ENCODE data around the gene CNTNAP4. TPM values are rescaled to one million over a fixed set of nuclear protein-coding genes. Genes with fewer than 3 reads are reported as not detected.

Gene CNTNAP4
- total RNA-seq, 1 experiment from 2014 or later, result not detected

DNA sequence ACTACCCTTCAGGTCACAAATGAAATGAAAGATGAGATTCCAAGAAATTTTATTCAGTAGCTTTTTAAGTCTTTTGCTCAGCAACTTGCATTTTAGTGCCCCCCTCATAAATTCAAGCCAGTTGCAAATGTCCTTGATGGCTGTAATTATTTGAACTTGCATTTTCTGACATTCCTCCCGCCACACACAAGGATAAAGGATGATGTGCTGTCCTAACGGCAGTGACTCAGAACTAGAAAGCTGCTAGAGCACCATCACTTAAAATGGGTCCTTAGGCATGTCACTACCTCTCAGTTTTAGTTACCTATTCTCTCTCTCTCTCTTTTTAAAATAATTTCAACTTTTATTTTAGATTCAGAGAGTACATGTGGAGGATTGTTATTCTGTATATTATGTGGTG lies 306.7 kb downstream of the CNTNAP4 start:
- H3K4me3 ChIP-seq (replicated peaks in 1 of 2; ENCODE audit: low read depth in 1 of 2, low read length in 2 of 2), result no peak overlapping the region
- RAD21 ChIA-PET (ENCODE audit: low non-redundant PET in 1 of 2, low total read pairs in 2 of 2, uncharacterized antibody in 2 of 2, unreplicated experiment in 2 of 2), result no interaction called here
- H3K27ac ChIP-seq (ENCODE audit: low read depth, low read length), result no peak overlapping the region
- H3K4me2 ChIP-seq (ENCODE audit: low read length), result no peak overlapping the region
- H3K9me3 ChIP-seq (ENCODE audit: control insufficient read depth in 1 of 2, insufficient read depth in 1 of 2, low read depth in 1 of 2, low read length in 2 of 2), result peaks cover 3 to 11% of the 10 kb centered on the region in 2 experiments; a peak in 2 of 4 replicates
- POLR2A ChIA-PET, result no interaction called here
- CTCF ChIA-PET, result no interaction called here
- TF ChIP-seq MAX (IDR thresholded peaks at IDR 0.05) (no peak), POLR2A (IDR thresholded peaks at IDR 0.05; ENCODE audit: borderline replicate concordance, extremely low read depth, insufficient read depth, insufficient read length) (no peak), JUND (IDR thresholded peaks at IDR 0.05) (no peak), EGR1 (IDR thresholded peaks at IDR 0.05; ENCODE audit: low read depth) (no peak), YY1 (IDR thresholded peaks at IDR 0.05; ENCODE audit: extremely low read depth, insufficient replicate concordance, low read depth, low read length) (no peak), FOSL1 (IDR thresholded peaks at IDR 0.05; ENCODE audit: low read depth) (no peak)
- TF ChIP-seq, protein P1, sequence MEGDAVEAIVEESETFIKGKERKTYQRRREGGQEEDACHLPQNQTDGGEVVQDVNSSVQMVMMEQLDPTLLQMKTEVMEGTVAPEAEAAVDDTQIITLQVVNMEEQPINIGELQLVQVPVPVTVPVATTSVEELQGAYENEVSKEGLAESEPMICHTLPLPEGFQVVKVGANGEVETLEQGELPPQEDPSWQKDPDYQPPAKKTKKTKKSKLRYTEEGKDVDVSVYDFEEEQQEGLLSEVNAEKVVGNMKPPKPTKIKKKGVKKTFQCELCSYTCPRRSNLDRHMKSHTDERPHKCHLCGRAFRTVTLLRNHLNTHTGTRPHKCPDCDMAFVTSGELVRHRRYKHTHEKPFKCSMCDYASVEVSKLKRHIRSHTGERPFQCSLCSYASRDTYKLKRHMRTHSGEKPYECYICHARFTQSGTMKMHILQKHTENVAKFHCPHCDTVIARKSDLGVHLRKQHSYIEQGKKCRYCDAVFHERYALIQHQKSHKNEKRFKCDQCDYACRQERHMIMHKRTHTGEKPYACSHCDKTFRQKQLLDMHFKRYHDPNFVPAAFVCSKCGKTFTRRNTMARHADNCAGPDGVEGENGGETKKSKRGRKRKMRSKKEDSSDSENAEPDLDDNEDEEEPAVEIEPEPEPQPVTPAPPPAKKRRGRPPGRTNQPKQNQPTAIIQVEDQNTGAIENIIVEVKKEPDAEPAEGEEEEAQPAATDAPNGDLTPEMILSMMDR (IDR thresholded peaks at IDR 0.05 in 2 of 3, conservative IDR thresholded peaks at IDR 0.05 in 1 of 3; ENCODE audit: borderline replicate concordance in 1 of 3, insufficient read depth in 1 of 3, low read depth in 2 of 3, low read length in 2 of 3), result no peak
- H4K20me1 ChIP-seq (ENCODE audit: insufficient read depth), result no peaks in the 10 kb centered on the region
- H3K36me3 ChIP-seq (ENCODE audit: control insufficient read depth in 1 of 2, insufficient read depth in 2 of 2, low read length in 2 of 2), result no peaks in the 10 kb centered on the region
- no peaks in the 10 kb centered on the region for H3K4me1 ChIP-seq (ENCODE audit: control insufficient read depth in 1 of 2, insufficient read depth in 2 of 2, low read length in 2 of 2)
- ATAC-seq, result no peak
- H2AFZ ChIP-seq (ENCODE audit: low read depth, low read length, poor library complexity, severe bottlenecking), result no peak overlapping the region
- H3K79me2 ChIP-seq (ENCODE audit: insufficient read depth, low read length), result no peaks in the 10 kb centered on the region
- DNase-seq (ENCODE audit: low read depth, low spot score), result no peak
- no TSS peak for BruUV-seq (replicated peaks)
- no peaks in the 10 kb centered on the region for H3K9me2 ChIP-seq (ENCODE audit: insufficient read depth)
- H3K27me3 ChIP-seq (ENCODE audit: insufficient read depth, low read length), result no peaks in the 10 kb centered on the region
- H3K9ac ChIP-seq (ENCODE audit: low read length), result no peak overlapping the region
- intact Hi-C loops (cut with micrococcal nuclease), result no loop called here

- RAD21 ChIA-PET (ENCODE audit: low non-redundant PET in 1 of 2, low total read pairs in 2 of 2, uncharacterized antibody in 2 of 2, unreplicated experiment in 2 of 2), result no interaction called here
- Histone ChIP-seq H2AFZ (ENCODE audit: low read depth, low read length, poor library complexity, severe bottlenecking) (no peak overlapping the region), H3K4me3 (replicated peaks in 1 of 2; ENCODE audit: low read depth in 1 of 2, low read length in 2 of 2) (no peak overlapping the region), H3K79me2 (ENCODE audit: insufficient read depth, low read length) (no peaks in the 10 kb centered on the region), H3K9me3 (ENCODE audit: control insufficient read depth in 1 of 2, insufficient read depth in 1 of 2, low read depth in 1 of 2, low read length in 2 of 2) (peaks cover 0 to 10% of the 10 kb centered on the region in 2 experiments; a peak in 1 of 4 replicates), H3K4me1 (ENCODE audit: control insufficient read depth in 1 of 2, insufficient read depth in 2 of 2, low read length in 2 of 2) (no peaks in the 10 kb centered on the region), H3K27ac (ENCODE audit: low read depth, low read length) (no peak overlapping the region), H3K36me3 (ENCODE audit: control insufficient read depth in 1 of 2, insufficient read depth in 2 of 2, low read length in 2 of 2) (no peaks in the 10 kb centered on the region), H3K9ac (ENCODE audit: low read length) (no peak overlapping the region), H3K4me2 (ENCODE audit: low read length) (no peak overlapping the region), H3K27me3 (ENCODE audit: insufficient read depth, low read length) (no peaks in the 10 kb centered on the region), H4K20me1 (ENCODE audit: insufficient read depth) (no peaks in the 10 kb centered on the region), H3K9me2 (ENCODE audit: insufficient read depth) (no peaks in the 10 kb centered on the region)
- intact Hi-C loops (cut with micrococcal nuclease), result no loop called here
- POLR2A ChIA-PET, result no interaction called here
- CTCF ChIA-PET, result no interaction called here
- no peak for ATAC-seq
- BruUV-seq (replicated peaks), result no TSS peak
- no peak for DNase-seq (ENCODE audit: low read depth, low spot score)
- TF ChIP-seq, protein P2, sequence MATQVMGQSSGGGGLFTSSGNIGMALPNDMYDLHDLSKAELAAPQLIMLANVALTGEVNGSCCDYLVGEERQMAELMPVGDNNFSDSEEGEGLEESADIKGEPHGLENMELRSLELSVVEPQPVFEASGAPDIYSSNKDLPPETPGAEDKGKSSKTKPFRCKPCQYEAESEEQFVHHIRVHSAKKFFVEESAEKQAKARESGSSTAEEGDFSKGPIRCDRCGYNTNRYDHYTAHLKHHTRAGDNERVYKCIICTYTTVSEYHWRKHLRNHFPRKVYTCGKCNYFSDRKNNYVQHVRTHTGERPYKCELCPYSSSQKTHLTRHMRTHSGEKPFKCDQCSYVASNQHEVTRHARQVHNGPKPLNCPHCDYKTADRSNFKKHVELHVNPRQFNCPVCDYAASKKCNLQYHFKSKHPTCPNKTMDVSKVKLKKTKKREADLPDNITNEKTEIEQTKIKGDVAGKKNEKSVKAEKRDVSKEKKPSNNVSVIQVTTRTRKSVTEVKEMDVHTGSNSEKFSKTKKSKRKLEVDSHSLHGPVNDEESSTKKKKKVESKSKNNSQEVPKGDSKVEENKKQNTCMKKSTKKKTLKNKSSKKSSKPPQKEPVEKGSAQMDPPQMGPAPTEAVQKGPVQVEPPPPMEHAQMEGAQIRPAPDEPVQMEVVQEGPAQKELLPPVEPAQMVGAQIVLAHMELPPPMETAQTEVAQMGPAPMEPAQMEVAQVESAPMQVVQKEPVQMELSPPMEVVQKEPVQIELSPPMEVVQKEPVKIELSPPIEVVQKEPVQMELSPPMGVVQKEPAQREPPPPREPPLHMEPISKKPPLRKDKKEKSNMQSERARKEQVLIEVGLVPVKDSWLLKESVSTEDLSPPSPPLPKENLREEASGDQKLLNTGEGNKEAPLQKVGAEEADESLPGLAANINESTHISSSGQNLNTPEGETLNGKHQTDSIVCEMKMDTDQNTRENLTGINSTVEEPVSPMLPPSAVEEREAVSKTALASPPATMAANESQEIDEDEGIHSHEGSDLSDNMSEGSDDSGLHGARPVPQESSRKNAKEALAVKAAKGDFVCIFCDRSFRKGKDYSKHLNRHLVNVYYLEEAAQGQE (IDR thresholded peaks at IDR 0.05; ENCODE audit: low read depth), result no peak
- TF ChIP-seq CBX3 (IDR thresholded peaks at IDR 0.05; ENCODE audit: low read depth) (no peak), ELF1 (IDR thresholded peaks at IDR 0.05; ENCODE audit: borderline replicate concordance, low read depth) (no peak), POLR2A (IDR thresholded peaks at IDR 0.05; ENCODE audit: borderline replicate concordance, extremely low read depth, insufficient read depth, insufficient read length) (no peak), RAD21 (IDR thresholded peaks at IDR 0.05; ENCODE audit: low read depth) (no peak), FOSL1 (IDR thresholded peaks at IDR 0.05; ENCODE audit: low read depth) (no peak), SIN3A (IDR thresholded peaks at IDR 0.05; ENCODE audit: low read depth) (no peak), SP1 (IDR thresholded peaks at IDR 0.05; ENCODE audit: low read depth) (no peak), CEBPB (IDR thresholded peaks at IDR 0.05; ENCODE audit: low read depth) (no peak), EZH2phosphoT487 (IDR thresholded peaks at IDR 0.05; ENCODE audit: borderline replicate concordance) (no peak), SRF (IDR thresholded peaks at IDR 0.05; ENCODE audit: low read depth) (no peak), ZNF274 (IDR thresholded peaks at IDR 0.05; ENCODE audit: low read depth, low read length) (no peak), JUND (IDR thresholded peaks at IDR 0.05) (no peak)
- TF ChIP-seq, protein P3, sequence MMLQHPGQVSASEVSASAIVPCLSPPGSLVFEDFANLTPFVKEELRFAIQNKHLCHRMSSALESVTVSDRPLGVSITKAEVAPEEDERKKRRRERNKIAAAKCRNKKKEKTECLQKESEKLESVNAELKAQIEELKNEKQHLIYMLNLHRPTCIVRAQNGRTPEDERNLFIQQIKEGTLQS (IDR thresholded peaks at IDR 0.05), result no peak
These were observed 321.3 kb downstream of the CNTNAP4 start for GRCh38 chr16:76598498-76598897.

All from HCT116 (cell line).